SK-N-SH (cell line): ENCODE results near the gene PDGFRB. TPM values are rescaled to one million over a fixed set of nuclear protein-coding genes. Genes with fewer than 3 reads are reported as not detected.

Experiments used
- CTCF ChIA-PET: fragments of 300-600, 350-600 bp; formaldehyde crosslinking; extraction: SDS; loops from one replicate; lab custom pipeline; 2021; lab: Yijun Ruan, JAX
- POLR2A ChIA-PET: fragments of 350-600 bp; sonication (Branson Sonifier 250); formaldehyde crosslinking; extraction: SDS; loops from one replicate; lab custom pipeline; 2020; ENCODE audit warnings: antibody characterized with exemption, inconsistent platforms; lab: Yijun Ruan, JAX
- DNase-seq: peaks from one replicate; pipeline ENCODE4 v3.0.0; 2012
- H2AFZ ChIP-seq: fragments of 200-600 bp; sonication (generic); 2 replicates; pipeline ENCODE4 v1.8.1; 2016; ENCODE audit warnings: antibody characterized with exemption, mild to moderate bottlenecking, low read depth
- H3F3A ChIP-seq: fragments of 200-600 bp; sonication (generic); replicated peaks from 2 replicates; pipeline ENCODE3; 2016; ENCODE audit warnings: antibody characterized with exemption, mild to moderate bottlenecking; ENCODE audit not compliant: insufficient read depth
- H3K27ac ChIP-seq, 2 experiments: fragments of 200-500 bp in 1 of 2; fragments of 200-600 bp in 1 of 2; sonication (Bioruptor generic) in 1 of 2; sonication (generic), shearing (Covaris generic) in 1 of 2; 2 replicates each; pipeline versions ENCODE4 v1.5.1 to v1.6.1; 2014 to 2016; ENCODE audit warnings: low read depth in 2 of 2, inconsistent platforms in 1 of 2, low read length in 1 of 2, mild to moderate bottlenecking in 1 of 2, mixed read lengths in 1 of 2
- H3K27me3 ChIP-seq: fragments of 200-600 bp; sonication (generic), shearing (Covaris generic); 2 replicates; pipeline ENCODE4 v1.6.1; 2016; ENCODE audit warnings: mixed run types; ENCODE audit not compliant: insufficient read depth
- H3K36me3 ChIP-seq, 2 experiments: fragments of 200-500 bp in 1 of 2; fragments of 200-600 bp in 1 of 2; sonication (Bioruptor generic) in 1 of 2; sonication (generic) in 1 of 2; replicated peaks in 1 of 2; 2 replicates each; pipeline versions ENCODE3 to v1.5.1; 2014 to 2016; ENCODE audit warnings: low read length in 1 of 2, mild to moderate bottlenecking in 1 of 2; ENCODE audit not compliant: insufficient read depth in 2 of 2, control insufficient read depth in 1 of 2
- H3K4me1 ChIP-seq, 2 experiments: fragments of 200-500 bp in 1 of 2; fragments of 200-600 bp in 1 of 2; sonication (Bioruptor generic) in 1 of 2; sonication (generic), shearing (Covaris generic) in 1 of 2; 2 replicates each; pipeline versions ENCODE4 v1.5.1 to v1.6.1; 2014 to 2016; ENCODE audit warnings: low read depth in 1 of 2, low read length in 1 of 2, mixed run types in 1 of 2; ENCODE audit not compliant: insufficient read depth in 2 of 2, control insufficient read depth in 1 of 2
- H3K4me2 ChIP-seq: fragments of 200-600 bp; sonication (generic), shearing (Covaris generic); 2 replicates; pipeline ENCODE4 v1.6.1; 2017; ENCODE audit warnings: mixed run types
- H3K4me3 ChIP-seq, 2 experiments: fragments of 200-500 bp in 1 of 2; fragments of 200-600 bp in 1 of 2; sonication (Bioruptor generic) in 1 of 2; sonication (generic), shearing (Covaris generic) in 1 of 2; 2 replicates each; pipeline versions ENCODE4 v1.5.1 to v1.8.1; 2014 to 2016; ENCODE audit warnings: low read depth in 2 of 2, inconsistent platforms in 1 of 2, low read length in 1 of 2, mild to moderate bottlenecking in 1 of 2, mixed read lengths in 1 of 2, moderate library complexity in 1 of 2
- H3K79me2 ChIP-seq: fragments of 200-600 bp; sonication (generic); 2 replicates; pipeline ENCODE4 v1.8.1; 2017; ENCODE audit warnings: mild to moderate bottlenecking; ENCODE audit not compliant: insufficient read depth
- H3K9ac ChIP-seq: fragments of 200-600 bp; sonication (generic); 2 replicates; pipeline ENCODE4 v1.6.1; 2017; ENCODE audit warnings: mixed run types
- H3K9me2 ChIP-seq: fragments of 200-600 bp; sonication (generic); 2 replicates; pipeline ENCODE4 v1.6.1; 2017; ENCODE audit warnings: mixed run types
- H3K9me3 ChIP-seq: fragments of 200-600 bp; sonication (generic); 2 replicates; pipeline ENCODE4 v1.6.1; 2017; ENCODE audit warnings: mixed run types, mild to moderate bottlenecking, moderate library complexity
- H4K20me1 ChIP-seq: fragments of 200-600 bp; sonication (generic); 2 replicates; pipeline ENCODE4 v1.6.1; 2017; ENCODE audit warnings: mild to moderate bottlenecking, mixed run types; ENCODE audit not compliant: insufficient read depth
- CTCF ChIP-seq: fragments of 200-600 bp; sonication (generic); IDR thresholded peaks from 2 replicates; pipeline ENCODE4 v1.6.1; 2017; ENCODE audit warnings: antibody characterized with exemption, mild to moderate bottlenecking, moderate library complexity
- ELF1 ChIP-seq: IDR thresholded peaks from 2 replicates; pipeline ENCODE4 v1.4.0; 2012
- EP300 ChIP-seq, 2 experiments: IDR thresholded peaks; 2 replicates each; pipeline versions ENCODE4 v1.4.0 to v1.6.1; 2012; ENCODE audit warnings: borderline replicate concordance in 1 of 2, low read depth in 1 of 2, low read length in 1 of 2
- FOXJ3 ChIP-seq: sonication (generic); formaldehyde crosslinking; IDR thresholded peaks from 2 replicates; pipeline ENCODE4 v1.5.1; 2020; ENCODE audit warnings: mild to moderate bottlenecking, missing genetic modification reagents
- FOXM1 ChIP-seq: IDR thresholded peaks from 2 replicates; pipeline ENCODE4 v1.4.0; 2012; ENCODE audit warnings: low read depth, mild to moderate bottlenecking
- GABPA ChIP-seq: IDR thresholded peaks from 2 replicates; pipeline ENCODE4 v1.4.0; 2012; ENCODE audit warnings: low read depth, mild to moderate bottlenecking
- IRF3 ChIP-seq: fragments of 150-350 bp; IDR thresholded peaks from 2 replicates; pipeline ENCODE4 v1.6.1; 2016; ENCODE audit warnings: mild to moderate bottlenecking, low read depth, low read length
- JUND ChIP-seq: IDR thresholded peaks from 2 replicates; pipeline ENCODE4 v1.4.0; 2012
- MAX ChIP-seq: IDR thresholded peaks from 2 replicates; pipeline ENCODE4 v1.4.0; 2012; ENCODE audit warnings: low read depth
- MXI1 ChIP-seq: IDR thresholded peaks from 2 replicates; pipeline ENCODE4 v1.6.1; 2012; ENCODE audit warnings: mild to moderate bottlenecking, low read depth, low read length, improper control_type of control experiment
- POLR2AphosphoS5 ChIP-seq: IDR thresholded peaks from 2 replicates; pipeline ENCODE4 v1.6.1; 2012; ENCODE audit warnings: low read depth, low read length
- RAD21 ChIP-seq: IDR thresholded peaks from 2 replicates; pipeline ENCODE4 v1.6.1; 2012; ENCODE audit warnings: mild to moderate bottlenecking, low read length
- RFX5 ChIP-seq: IDR thresholded peaks from 2 replicates; pipeline ENCODE4 v1.6.1; 2012; ENCODE audit warnings: mild to moderate bottlenecking, improper control_type of control experiment, low read length
- TAF1 ChIP-seq: IDR thresholded peaks from 2 replicates; pipeline ENCODE4 v1.6.1; 2012; ENCODE audit warnings: low read depth, mild to moderate bottlenecking, low read length, moderate library complexity, borderline replicate concordance
- TEAD4 ChIP-seq: IDR thresholded peaks from 2 replicates; pipeline ENCODE4 v1.4.0; 2012; ENCODE audit warnings: mild to moderate bottlenecking, borderline replicate concordance; ENCODE audit not compliant: insufficient read depth
- YY1 ChIP-seq: IDR thresholded peaks from 2 replicates; pipeline ENCODE4 v1.4.0; 2012; ENCODE audit warnings: low read depth, mild to moderate bottlenecking
- WGBS: methylation state at CpG from one replicate; pipeline ENCODE4 v1.1.6; 2017; ENCODE audit warnings: low lambda C conversion rate; 5-methylcytosine and 5-hydroxymethylcytosine counted together
- polyA plus RNA-seq, 3 experiments: library from polyadenylated mRNA; depleted of rRNA; stranded (reverse); fragments of >200 nt; gene quantifications; 2 replicates each; pipeline ENCODE4 v1.2.3, GENCODE V29; 2012

Gene PDGFRB
- polyA plus RNA-seq, 1 of the 3 experiments (the other 2 are of a cell fraction): 32.1 TPM

DNA sequence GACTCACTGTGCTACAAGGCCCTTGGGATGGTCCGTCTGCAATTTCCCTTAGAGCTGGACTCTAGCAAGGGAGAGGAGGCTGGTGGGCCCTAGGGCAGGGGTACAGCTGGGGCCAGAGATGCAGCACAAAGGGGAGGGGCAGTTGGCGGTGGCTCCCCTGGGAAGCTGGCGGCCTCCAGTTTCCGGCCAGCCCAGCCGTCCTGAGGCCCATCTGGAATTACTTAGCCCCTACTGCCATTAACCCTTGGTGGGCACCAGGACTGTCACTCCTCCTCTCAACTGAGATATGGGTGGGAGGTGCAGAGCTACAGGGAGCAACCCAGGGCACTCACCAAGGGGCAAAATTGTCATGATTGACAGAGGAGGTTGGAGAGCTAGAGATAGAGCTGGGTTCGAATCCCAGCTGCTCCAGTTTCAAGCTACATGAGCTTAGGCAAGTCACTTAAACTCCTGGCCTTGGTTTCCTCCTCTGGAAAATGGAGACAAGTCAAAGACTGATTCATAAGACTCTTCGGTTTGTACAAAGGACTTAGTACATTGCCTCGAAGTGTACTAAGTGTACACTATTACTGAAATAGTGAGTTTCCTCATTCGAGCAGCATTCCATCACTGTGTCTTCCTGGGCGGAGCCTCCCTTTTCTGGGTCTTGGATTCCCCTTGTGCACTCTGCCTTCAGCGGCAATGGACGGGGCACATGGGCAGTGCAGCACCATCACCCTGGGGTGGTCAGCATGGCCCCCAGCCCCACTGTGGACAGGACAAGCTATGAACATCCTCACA lies 2.7 kb upstream of the PDGFRB start (continued):
- TF ChIP-seq TEAD4 (0 out of 2 replicates have a peak, but pooled peaks have one; percentile 14), FOXJ3 (CRISPR knock-in tag) (no peak), TAF1 (no peak), IRF3 (no peak), JUND (no peak), YY1 (no peak), MAX (peak; percentile 32; the same call in 1 of the 2 replicates), RFX5 (no peak), CTCF (no peak)
- TF ChIP-seq, all 33 proteins: peak for 13

DNA sequence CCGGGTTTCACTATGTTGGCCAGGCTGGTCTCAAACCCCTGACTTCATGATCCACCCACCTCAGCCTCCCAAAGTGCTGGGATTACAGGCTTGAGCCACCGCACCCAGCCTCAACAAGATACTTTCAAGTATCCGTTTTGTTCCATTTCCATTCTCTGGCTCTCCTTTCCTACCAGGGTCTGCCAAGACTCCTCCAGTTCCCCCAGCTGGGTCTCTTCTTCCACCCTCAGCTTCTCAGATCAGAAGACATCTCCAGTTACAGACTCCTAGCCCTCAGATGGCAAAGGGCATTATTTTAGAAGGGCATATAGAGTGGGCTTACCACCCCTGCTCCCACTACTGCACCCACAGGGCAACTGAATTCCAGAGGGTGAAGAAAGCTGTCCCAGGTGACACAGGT lies 1.5 kb upstream of the PDGFRB start:
- CTCF ChIA-PET: interaction anchor here (1.9 kb wide), 1 partner anchor 61 kb away, joined by 10 read pairs; no protein-coding TSS in a partner anchor

More for the DNA sequence above, 1.5 kb upstream of the PDGFRB start:
- H2AFZ ChIP-seq: no peak overlapping the region
- POLR2A ChIA-PET: no interaction called here
- peaks cover 34% of the 10 kb centered on the region for H3K79me2 ChIP-seq
- H3F3A ChIP-seq: peaks cover 38% of the 10 kb centered on the region
- H3K4me2 ChIP-seq: peak overlapping the region; percentile 5; the same call in 1 of the 2 replicates
- no peaks in the 10 kb centered on the region for H3K9me2 ChIP-seq
- H3K36me3 ChIP-seq: peaks cover 3 to 4% of the 10 kb centered on the region in 2 experiments
- H3K4me1 ChIP-seq: peaks cover 44 to 86% of the 10 kb centered on the region in 2 experiments
- no peaks in the 10 kb centered on the region for H3K9me3 ChIP-seq
- H3K27me3 ChIP-seq: no peaks in the 10 kb centered on the region
- no peak overlapping the region for H3K9ac ChIP-seq
- peaks cover 16% of the 10 kb centered on the region for H4K20me1 ChIP-seq
- TF ChIP-seq FOXM1: no peak
- no peak for TF ChIP-seq YY1
- TF ChIP-seq ELF1: no peak
- TF ChIP-seq RAD21: no peak
- no peak for TF ChIP-seq RFX5
- TF ChIP-seq MAX: no peak
- no peak for TF ChIP-seq GABPA
- no peak for TF ChIP-seq MXI1
- no peak for TF ChIP-seq POLR2AphosphoS5
- no peak for TF ChIP-seq FOXJ3 (CRISPR knock-in tag)
- no peak for TF ChIP-seq EP300 (IDR thresholded peaks at IDR 0.05; ENCODE audit: borderline replicate concordance in 1 of 2, low read depth in 1 of 2, low read length in 1 of 2)
- TF ChIP-seq, all 33 proteins: peak for 0
- 90% methylated on average over 3 of the region's 3 CpGs for WGBS
- peak overlapping the region; percentile 94 to 96 for H3K27ac ChIP-seq
- no peak overlapping the region for H3K4me3 ChIP-seq
- no peak for DNase-seq
